KOPT-K1 (cell line): Measurements from ENCODE around the gene CFP.
"Not testable (repeated sequence)": the region's sequence is repeated elsewhere in the genome, so short reads cannot be mapped to it uniquely, and the experiment has no call there.

Experiments used
- H3K27ac ChIP-seq: fragments of 200-600 bp; sonication (generic); 2 replicates; pipeline ENCODE4 v1.5.1; 2016; ENCODE audit warnings: antibody characterized with exemption, mild to moderate bottlenecking, low read depth, low read length; ENCODE audit not compliant: poor library complexity, severe bottlenecking
- H3K36me3 ChIP-seq: fragments of 200-600 bp; sonication (generic); 2 replicates; pipeline ENCODE4 v1.5.1; 2017; ENCODE audit warnings: antibody characterized with exemption, mild to moderate bottlenecking, low read length, moderate library complexity; ENCODE audit not compliant: insufficient read depth
- H3K9me3 ChIP-seq: fragments of 200-600 bp; sonication (generic); 2 replicates; pipeline ENCODE4 v1.5.1; 2017; ENCODE audit warnings: antibody characterized with exemption, low read length, mild to moderate bottlenecking; ENCODE audit not compliant: insufficient read depth, poor library complexity, severe bottlenecking

The CFP gene

DNA sequence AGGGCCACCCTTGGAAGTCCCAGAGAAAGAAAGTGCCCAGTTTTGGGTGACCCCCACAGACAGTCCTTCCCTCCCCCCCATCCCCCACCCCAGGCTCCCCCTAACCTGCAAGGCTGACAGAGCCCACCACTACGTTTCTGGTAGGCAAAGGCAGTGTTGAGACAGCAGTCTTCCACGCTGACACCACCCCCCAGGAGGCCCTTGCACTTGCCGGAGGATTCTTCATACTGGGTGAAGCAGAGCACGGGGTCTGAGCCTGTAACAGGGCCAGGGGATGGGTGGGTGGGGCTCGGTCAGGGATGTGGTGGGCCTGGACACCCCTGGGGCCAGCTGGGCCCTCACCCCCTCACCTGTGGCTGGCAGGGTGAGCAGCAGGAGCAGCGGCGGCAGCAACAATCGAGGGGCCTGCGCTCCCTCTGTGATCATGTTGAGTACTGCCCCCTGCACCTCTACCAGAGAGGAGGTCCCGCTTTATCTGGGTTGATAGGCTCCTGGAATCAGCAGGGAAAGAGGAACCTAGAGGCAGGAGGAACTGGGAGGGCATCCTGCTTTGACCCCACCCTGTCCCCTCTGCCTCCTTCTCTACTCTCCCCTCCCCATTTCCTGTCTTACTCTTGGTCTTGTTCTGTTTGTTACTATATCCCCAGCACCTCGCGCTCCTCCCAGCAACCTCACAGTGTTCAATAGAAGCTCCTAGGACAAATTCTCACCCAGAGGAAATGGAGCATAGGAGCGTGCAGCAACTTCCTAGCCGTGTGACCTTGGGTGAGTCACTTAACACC, at the start of gene CFP:
Gene CFP, minus strand, starts transcription at position 512 of the 782 bp plus-strand sequence. Its CDS starts 86 bp downstream, at position 426.
- Histone ChIP-seq H3K27ac (no peak within 1 kb of the TSS), H3K9me3 (no peaks in the 10 kb centered on the region), H3K36me3 (peaks cover 9% of the 10 kb centered on the region; the same call in 1 of the 2 replicates)

DNA sequence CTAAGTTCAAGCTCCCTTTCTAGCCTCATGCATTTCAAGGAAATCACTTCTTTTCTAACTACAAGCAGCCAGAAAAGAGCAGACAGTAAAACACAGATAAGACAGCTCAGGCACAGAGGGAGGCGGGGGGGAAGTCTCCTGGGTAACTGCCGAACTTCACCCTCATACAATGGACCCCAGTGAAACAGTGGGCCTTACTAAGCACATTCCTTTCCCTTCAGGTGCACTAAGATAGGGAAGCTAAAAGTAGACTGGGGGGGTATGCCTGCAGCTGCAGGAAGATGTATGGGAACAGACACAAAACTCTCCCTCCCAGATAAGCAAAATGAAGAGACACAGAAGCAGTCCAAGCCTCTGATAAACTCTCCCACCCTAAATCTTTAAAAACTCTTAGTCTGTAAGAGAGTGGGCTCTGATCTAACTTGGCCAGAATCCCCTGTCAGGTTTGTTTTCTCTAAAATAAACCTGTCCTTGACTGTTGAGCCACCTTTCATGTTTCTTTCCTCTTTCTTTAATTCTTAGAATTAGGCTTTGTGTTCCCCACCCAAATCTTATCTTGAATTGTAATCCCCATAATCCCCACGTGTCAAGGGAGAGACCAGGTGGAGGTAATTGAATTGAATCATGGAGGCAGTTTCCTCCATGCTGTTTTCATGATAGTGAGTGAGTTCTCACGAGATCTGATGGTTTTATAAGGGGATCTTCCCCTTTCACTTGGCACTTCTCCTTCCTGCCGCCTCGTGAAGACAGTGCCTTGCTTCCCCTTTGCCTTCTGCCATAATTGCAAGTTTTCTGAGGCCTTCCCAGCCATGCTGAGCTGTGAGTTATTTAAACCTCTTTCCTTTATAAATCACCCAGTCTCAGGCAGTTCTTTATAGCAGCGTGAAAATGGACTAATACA, 46.5 kb upstream of the CFP start:
- H3K36me3 ChIP-seq, H3K27ac ChIP-seq: not testable (repeated sequence)

DNA sequence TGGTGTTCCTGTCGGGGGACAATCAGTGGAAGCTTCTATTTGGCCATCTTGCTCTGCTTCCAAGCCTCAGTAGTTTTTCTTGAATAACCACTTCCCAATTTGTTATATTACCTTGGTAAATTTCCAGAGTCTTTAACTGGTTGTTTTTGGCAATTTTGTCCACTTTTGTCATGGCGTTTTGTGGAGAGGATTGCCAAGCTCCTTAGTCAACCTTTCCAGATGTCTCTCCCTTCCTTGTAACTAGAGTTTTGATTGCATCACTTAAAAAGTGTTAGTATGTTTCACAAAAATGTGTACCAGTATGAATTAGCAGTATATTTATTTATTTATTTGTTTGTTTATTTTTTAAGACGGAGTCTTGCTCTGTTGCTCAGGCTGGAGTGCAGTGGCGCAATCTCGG, 45.0 kb upstream of the CFP start:
- Histone ChIP-seq H3K36me3 (no peaks in the 10 kb centered on the region), H3K27ac (no peak overlapping the region), H3K9me3 (no peaks in the 10 kb centered on the region)

More for the DNA sequence above, 46.5 kb upstream of the CFP start:
- H3K9me3 ChIP-seq = not testable (repeated sequence)

DNA sequence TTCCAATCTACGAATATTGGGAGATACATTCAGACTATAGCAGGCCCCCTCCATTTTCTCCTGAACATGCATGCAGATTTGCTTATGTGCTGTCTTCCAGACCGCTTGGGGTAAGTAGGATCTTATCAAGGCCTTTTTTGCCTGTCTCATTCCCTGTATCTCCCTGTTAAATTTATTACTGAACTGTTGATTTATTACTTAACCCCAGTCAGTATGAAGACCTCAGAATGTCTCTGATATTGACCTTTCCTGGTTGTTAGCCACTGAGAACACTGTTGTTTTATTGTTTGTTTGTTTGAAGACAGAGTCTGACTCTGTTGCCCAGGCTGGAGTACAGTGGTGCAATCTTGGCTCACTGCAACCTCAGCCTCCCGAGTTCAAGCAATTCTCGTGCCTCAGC, 36.1 kb upstream of the CFP start:
- not testable (repeated sequence) for H3K9me3 ChIP-seq, H3K36me3 ChIP-seq, H3K27ac ChIP-seq

- H3K36me3 ChIP-seq = no peaks in the 10 kb centered on the region
- no peaks in the 10 kb centered on the region for H3K9me3 ChIP-seq
- H3K27ac ChIP-seq = no peak overlapping the region
Measured at GRCh38 chrX:47664737-47665136, 35.0 kb upstream of the CFP start.

GRCh38 chrX:47662144-47662657, 32.5 kb upstream of the CFP start:
- no peak overlapping the region for H3K27ac ChIP-seq
- no peaks in the 10 kb centered on the region for H3K9me3 ChIP-seq

GRCh38 chrX:47661539-47661938, 31.8 kb upstream of the CFP start:
- Histone ChIP-seq H3K9me3 (no peaks in the 10 kb centered on the region), H3K36me3 (peaks cover 13% of the 10 kb centered on the region), H3K27ac (no peak overlapping the region)

More at GRCh38 chrX:47662144-47662657, 32.5 kb upstream of the CFP start:
- H3K36me3 ChIP-seq = peaks cover 6% of the 10 kb centered on the region

GRCh38 chrX:47659421-47659726, 29.6 kb upstream of the CFP start:
- H3K9me3 ChIP-seq = no peaks in the 10 kb centered on the region
- peak overlapping the region; percentile 99 for H3K27ac ChIP-seq
- peaks cover 35% of the 10 kb centered on the region for H3K36me3 ChIP-seq

DNA sequence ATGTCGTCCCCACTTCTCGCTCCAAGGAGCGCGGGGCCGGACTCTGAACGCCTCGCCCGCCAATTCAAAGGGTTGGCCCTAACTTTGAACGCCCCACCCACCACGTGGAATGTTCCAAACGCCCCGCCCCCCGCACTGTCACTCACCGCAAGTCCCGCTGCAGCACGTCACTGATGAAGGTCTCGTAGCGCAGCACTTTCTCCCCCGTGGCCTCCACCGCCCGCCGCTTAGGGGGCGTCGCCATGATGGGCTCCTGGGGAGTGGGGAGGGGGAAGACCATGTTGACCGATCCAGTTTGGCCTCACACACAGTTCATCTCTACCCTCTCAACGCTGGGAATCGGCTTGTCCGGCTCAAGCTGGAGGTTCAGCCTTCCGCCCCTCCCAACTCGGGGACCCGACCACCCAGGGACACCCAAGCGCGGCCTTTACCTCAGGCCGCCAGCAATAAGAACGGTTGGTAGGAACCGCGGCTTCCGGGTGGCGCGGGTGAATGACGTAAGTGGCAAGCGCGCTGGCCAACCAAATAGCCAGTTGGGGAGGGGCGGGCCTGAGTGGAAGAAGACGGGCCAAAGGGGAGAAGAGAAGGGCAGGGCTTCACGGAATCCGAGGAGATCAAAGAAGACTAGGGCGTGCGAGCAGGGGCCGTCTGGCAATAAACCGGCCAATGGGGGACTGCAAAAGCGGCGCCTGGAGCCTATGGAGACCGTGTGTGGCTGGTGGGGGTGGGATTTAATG, 29.1 kb upstream of the CFP start, which contains the start of gene UXT:
Gene UXT, minus strand, starts transcription at position 497 of the 737 bp plus-strand sequence. Its CDS starts 253 bp downstream, at position 244.
- Histone ChIP-seq H3K27ac (peak within 1 kb of the TSS; percentile 99), H3K36me3 (peaks cover 40% of the 10 kb centered on the region), H3K9me3 (no peaks in the 10 kb centered on the region)

GRCh38 chrX:47658301-47658683, 28.6 kb upstream of the CFP start:
- Histone ChIP-seq H3K27ac (peak overlapping the region; percentile 99), H3K9me3 (no peaks in the 10 kb centered on the region), H3K36me3 (peaks cover 45% of the 10 kb centered on the region)

DNA sequence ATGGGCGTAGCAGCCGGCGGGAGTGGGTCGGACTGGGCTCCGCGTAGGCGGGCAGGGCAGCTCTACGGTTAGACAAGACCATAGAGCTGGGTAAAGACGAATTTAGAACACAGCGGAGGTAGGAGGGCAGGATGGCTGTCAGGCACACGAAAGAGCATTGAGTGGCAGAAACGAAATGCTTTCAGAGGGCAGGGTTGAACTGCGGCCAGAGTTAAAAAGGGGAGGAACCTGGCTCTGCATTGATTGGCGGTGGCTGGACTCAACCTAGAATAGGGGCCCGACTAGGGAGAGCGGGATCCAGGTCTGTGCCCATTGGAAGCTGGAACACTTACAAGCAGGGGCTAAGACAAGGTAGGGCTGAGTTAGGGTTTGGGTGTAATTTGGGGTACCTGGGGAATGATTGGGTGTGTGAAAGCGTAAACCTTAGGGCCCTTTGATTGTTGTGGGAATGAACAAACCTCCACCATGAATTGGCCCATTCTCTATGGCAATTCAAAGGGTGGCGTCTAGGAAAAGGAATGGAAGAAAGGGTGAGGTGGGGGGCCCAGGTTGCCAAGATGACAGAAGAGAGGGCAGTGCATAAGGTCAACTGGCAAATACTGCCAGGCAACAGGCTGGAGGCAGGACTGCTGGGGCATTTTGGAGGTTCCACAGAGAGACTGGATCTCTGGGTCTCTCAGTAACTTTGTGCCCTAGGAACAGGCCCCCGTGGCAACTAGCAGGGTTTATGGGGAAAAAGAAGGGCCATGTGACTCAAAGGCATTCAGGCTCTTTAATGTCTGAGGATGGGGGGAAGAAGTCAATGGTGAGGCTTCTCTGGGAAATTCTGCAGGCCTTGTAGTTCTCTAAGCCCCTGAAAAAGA, 21.5 kb upstream of the CFP start:
- Histone ChIP-seq H3K9me3 (no peaks in the 10 kb centered on the region), H3K27ac (peak overlapping the region; percentile 41), H3K36me3 (peaks cover 63% of the 10 kb centered on the region)

GRCh38 chrX:47650164-47651042, 20.7 kb upstream of the CFP start, which contains the start of gene ELK1:
Gene ELK1, minus strand, starts transcription at chrX:47650563. Its CDS starts 9,122 bp downstream, at chrX:47641441.
- no peaks in the 10 kb centered on the region for H3K9me3 ChIP-seq
- peaks cover 55% of the 10 kb centered on the region for H3K36me3 ChIP-seq
- H3K27ac ChIP-seq = peak within 1 kb of the TSS; percentile 77

GRCh38 chrX:47649781-47650163, 20.0 kb upstream of the CFP start:
- Histone ChIP-seq H3K36me3 (peaks cover 53% of the 10 kb centered on the region), H3K27ac (peak overlapping the region; percentile 77), H3K9me3 (no peaks in the 10 kb centered on the region)
